H1 (cell line): ENCODE results near the gene STH. TPM values are rescaled to one million over a fixed set of nuclear protein-coding genes. Genes with fewer than 3 reads are reported as not detected.

ENCODE experiments used
- CHD2 ChIP-seq: IDR thresholded peaks from 2 replicates; pipeline ENCODE4 v1.6.1; 2012; ENCODE audit warnings: low read length, improper control_type of control experiment
- SIX5 ChIP-seq: IDR thresholded peaks from 2 replicates; pipeline ENCODE4 v1.6.1; 2011; ENCODE audit warnings: mild to moderate bottlenecking, low read depth, low read length
- TEAD4 ChIP-seq: IDR thresholded peaks from 2 replicates; pipeline ENCODE4 v1.6.1; 2012; ENCODE audit warnings: low read depth, low read length, inconsistent platforms, mixed read lengths
- YY1 ChIP-seq: IDR thresholded peaks from 2 replicates; pipeline ENCODE4 v1.6.1; 2011; ENCODE audit warnings: low read depth, mild to moderate bottlenecking, low read length
- ZNF274 ChIP-seq: IDR thresholded peaks from 2 replicates; pipeline ENCODE4 v1.7.0; 2012; ENCODE audit warnings: low read length, borderline replicate concordance; ENCODE audit errors: extremely low read depth
- polyA plus RNA-seq, 7 experiments: library from polyadenylated mRNA; depleted of rRNA in 3 of 7; stranded (reverse) in 5 of 7; unstranded in 2 of 7; fragments of >200 nt in 5 of 7; fragments of 200-250 nt in 2 of 7; gene quantifications; 1 replicate in 5 of 7; 2 replicates in 1 of 7; 4 replicates in 1 of 7; pipeline versions ENCODE4 v1.2.1 to v1.2.3, GENCODE V29; 2011 to 2013; ENCODE audit warnings: missing spikeins in 2 of 7, mixed read lengths in 2 of 7
- total RNA-seq: library from RNA; stranded (reverse); fragmentation: NEBNext Ultra II Directional; extraction: Animal tissue kit (Norgen Biotek cat#: 25700); gene quantifications from 2 replicates; pipeline ENCODE4 v1.2.1, GENCODE V29; 2021

The STH gene
- total and polyA plus RNA-seq, 2 of the 8 experiments (the other 6 are each of a cell fraction or from before 2014, with no cell fraction given), result not detected

DNA sequence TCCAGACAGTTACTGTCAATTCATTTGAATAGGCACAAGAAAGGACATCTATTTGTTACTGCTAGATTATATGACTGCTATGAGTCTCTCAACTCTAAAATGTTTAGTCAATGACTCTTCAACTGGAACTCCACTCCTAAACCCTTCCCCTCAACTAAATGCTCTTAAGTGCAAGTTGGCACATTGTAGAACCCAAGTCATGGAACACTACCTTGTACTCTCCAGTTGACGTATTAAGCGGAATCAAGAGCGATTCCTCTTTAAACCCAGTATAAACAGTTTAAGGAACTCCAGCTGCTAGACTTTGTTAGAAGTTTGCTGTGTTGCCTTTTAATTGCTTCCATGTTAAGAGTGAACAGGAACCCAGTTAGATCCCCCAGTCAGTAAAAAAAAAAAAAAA is 44.6 kb downstream of the STH start (continued):
- TF ChIP-seq CHD2 (no peak), TEAD4 (no peak), YY1 (no peak), SIX5 (no peak), ZNF274 (no peak)
